Caco-2 (cell line): ENCODE measurements around the gene TTI1. TPM values are rescaled to one million over a fixed set of nuclear protein-coding genes. Genes with fewer than 3 reads are reported as not detected.

Experiments
- BruUV-seq: library from RNA; stranded (reverse); fragments of 400-500 nt; replicated peaks from 2 replicates; lab custom pipeline; 2021; lab: Mats Ljungman, UMichigan
- CTCF ChIA-PET: fragments of 300-600 bp; sonication (Branson Sonifier 250); formaldehyde crosslinking; loops from one replicate; lab custom pipeline; 2022; ENCODE audit warnings: antibody characterized with exemption; lab: Charles Lee
- POLR2A ChIA-PET: fragments of 300-600 bp; sonication (Branson Sonifier 250); formaldehyde crosslinking; loops from one replicate; lab custom pipeline; 2022; ENCODE audit warnings: antibody characterized with exemption; lab: Charles Lee
- DNase-seq, 2 experiments: peaks; one replicate each; pipeline versions ENCODE4 v3.0.0 to v3.0.0-alpha.2; 2020 to 2022
- H3K27me3 ChIP-seq: replicated peaks from 2 replicates; pipeline ENCODE4 v1.6.0; 2011; ENCODE audit warnings: low read length; ENCODE audit not compliant: control insufficient read depth, insufficient read depth
- H3K36me3 ChIP-seq: 2 replicates; pipeline ENCODE4 v1.5.1; 2011; ENCODE audit warnings: low read length; ENCODE audit not compliant: control insufficient read depth, insufficient read depth
- H3K4me1 ChIP-seq: fragments of 250-450 bp; sonication (Bioruptor Pico); 2 replicates; pipeline ENCODE4 v1.5.1; 2020; ENCODE audit warnings: mild to moderate bottlenecking
- H3K4me3 ChIP-seq: 2 replicates; pipeline ENCODE4 v1.5.1; 2011; ENCODE audit warnings: low read depth, mild to moderate bottlenecking, control low read depth, low read length
- H3K9me3 ChIP-seq: fragments of 250-450 bp; sonication (Bioruptor Pico); 2 replicates; pipeline ENCODE4 v1.5.1; 2020; ENCODE audit warnings: mild to moderate bottlenecking, moderate library complexity
- H3K27ac Mint-ChIP-seq: one replicate; pipeline ENCODE4 v1.8.0; 2022; ENCODE audit warnings: mixed read lengths; ENCODE audit not compliant: unreplicated experiment
- H3K27me3 Mint-ChIP-seq: one replicate; pipeline ENCODE4 v1.8.0; 2022; ENCODE audit warnings: mixed read lengths; ENCODE audit not compliant: insufficient read depth, unreplicated experiment
- H3K36me3 Mint-ChIP-seq: one replicate; pipeline ENCODE4 v1.8.0; 2022; ENCODE audit warnings: mild to moderate bottlenecking, mixed read lengths; ENCODE audit not compliant: insufficient read depth, unreplicated experiment
- H3K4me1 Mint-ChIP-seq: one replicate; pipeline ENCODE4 v1.8.0; 2022; ENCODE audit warnings: low read depth, mixed read lengths; ENCODE audit not compliant: unreplicated experiment
- H3K4me3 Mint-ChIP-seq: one replicate; pipeline ENCODE4 v1.8.0; 2022; ENCODE audit warnings: mild to moderate bottlenecking, moderate library complexity, mixed read lengths; ENCODE audit not compliant: unreplicated experiment
- H3K9me3 Mint-ChIP-seq: one replicate; pipeline ENCODE4 v1.8.0; 2022; ENCODE audit warnings: mixed read lengths; ENCODE audit not compliant: unreplicated experiment
- CTCF ChIP-seq, 2 experiments: fragments of 200-600 bp in 1 of 2; IDR thresholded peaks; 1 replicate in 1 of 2; 2 replicates in 1 of 2; pipeline versions ENCODE4 v1.5.1 to v1.8.0; 2011 to 2022; ENCODE audit warnings: antibody characterized with exemption in 1 of 2, control low read depth in 1 of 2, inconsistent platforms in 1 of 2, low read depth in 1 of 2, low read length in 1 of 2, mild to moderate bottlenecking in 1 of 2, moderate library complexity in 1 of 2; ENCODE audit not compliant: insufficient read depth in 1 of 2, severe bottlenecking in 1 of 2, unreplicated experiment in 1 of 2
- intact Hi-C: fragments of 100-400 bp; cut with micrococcal nuclease; formaldehyde crosslinking; loops from one replicate; pipeline ENCODE4 v1.10.0; 2022; ENCODE audit not compliant: unreplicated experiment
- total RNA-seq: library from RNA; stranded (reverse); gene quantifications from 2 replicates; pipeline ENCODE4 v1.2.3, GENCODE V29; 2022

Gene TTI1
- total RNA-seq, 1 experiment from 2014 or later, result 59.2 TPM

- POLR2A ChIA-PET, result interaction anchor here (0.6 kb wide), 1 partner anchor 36 kb away, joined by 4 read pairs; no protein-coding TSS in a partner anchor
- BruUV-seq, result no TSS peak
- Histone ChIP-seq H3K36me3 (peaks cover 5% of the 10 kb centered on the region), H3K9me3 (no peaks in the 10 kb centered on the region), H3K4me1 (no peaks in the 10 kb centered on the region), H3K4me3 (no peak overlapping the region), H3K27me3 (no peaks in the 10 kb centered on the region)
- Mint-ChIP-seq H3K4me1 (no peaks in the 10 kb centered on the region), H3K36me3 (peaks cover 42% of the 10 kb centered on the region), H3K9me3 (no peaks in the 10 kb centered on the region), H3K4me3 (no peak overlapping the region), H3K27me3 (no peaks in the 10 kb centered on the region), H3K27ac (no peak overlapping the region)
- CTCF ChIA-PET, result interaction anchor here (1.4 kb wide), 1 partner anchor 66 kb away, joined by 3 read pairs; no protein-coding TSS in a partner anchor
- no peak for DNase-seq
- TF ChIP-seq CTCF (IDR thresholded peaks at IDR 0.05; ENCODE audit: insufficient read depth in 1 of 2, low read depth in 1 of 2, low read length in 1 of 2, severe bottlenecking in 1 of 2, unreplicated experiment in 1 of 2), result no peak
- intact Hi-C loops, result no loop called here
These were observed 25.7 kb downstream of the TTI1 start for GRCh38 chr20:38007526-38007925.

- H3K36me3 Mint-ChIP-seq, result peaks cover 43% of the 10 kb centered on the region
These were observed 27.4 kb downstream of the TTI1 start for GRCh38 chr20:38005903-38006302.

GRCh38 chr20:38004416-38004815 is 28.8 kb downstream of the TTI1 start:
- no peaks in the 10 kb centered on the region for H3K4me1 ChIP-seq
- intact Hi-C loops, result no loop called here
- no peak overlapping the region for H3K27ac Mint-ChIP-seq
- no peaks in the 10 kb centered on the region for H3K27me3 Mint-ChIP-seq
- TF ChIP-seq CTCF (IDR thresholded peaks at IDR 0.05; ENCODE audit: insufficient read depth in 1 of 2, low read depth in 1 of 2, low read length in 1 of 2, severe bottlenecking in 1 of 2, unreplicated experiment in 1 of 2), result no peak
- peaks cover 52% of the 10 kb centered on the region for H3K36me3 Mint-ChIP-seq
- H3K9me3 Mint-ChIP-seq, result no peaks in the 10 kb centered on the region
- CTCF ChIA-PET, result interaction anchor here (1.0 to 1.1 kb wide), 2 partner anchors 10 to 12 kb away, joined by 4 to 6 read pairs; no protein-coding TSS in a partner anchor
- no peak overlapping the region for H3K4me3 Mint-ChIP-seq
- no peaks in the 10 kb centered on the region for H3K27me3 ChIP-seq
- no peak overlapping the region for H3K4me3 ChIP-seq
- POLR2A ChIA-PET, result no interaction called here
- H3K4me1 Mint-ChIP-seq, result no peaks in the 10 kb centered on the region
- H3K36me3 ChIP-seq, result peaks cover 10% of the 10 kb centered on the region; the same call in 1 of the 2 replicates
- BruUV-seq, result no TSS peak
- no peak for DNase-seq
- no peaks in the 10 kb centered on the region for H3K9me3 ChIP-seq

More at GRCh38 chr20:38005903-38006302, 27.4 kb downstream of the TTI1 start:
- Histone ChIP-seq H3K27me3 (no peaks in the 10 kb centered on the region), H3K4me3 (no peak overlapping the region), H3K36me3 (peaks cover 6% of the 10 kb centered on the region; the same call in 1 of the 2 replicates), H3K4me1 (no peaks in the 10 kb centered on the region), H3K9me3 (no peaks in the 10 kb centered on the region)
- no peak for TF ChIP-seq CTCF (IDR thresholded peaks at IDR 0.05; ENCODE audit: insufficient read depth in 1 of 2, low read depth in 1 of 2, low read length in 1 of 2, severe bottlenecking in 1 of 2, unreplicated experiment in 1 of 2)
- intact Hi-C loops, result no loop called here
- CTCF ChIA-PET, result interaction anchor here (0.9 kb wide), 1 partner anchor 15 kb away, joined by 3 read pairs; no protein-coding TSS in a partner anchor
- no peak for DNase-seq
- Mint-ChIP-seq H3K27me3 (no peaks in the 10 kb centered on the region), H3K4me1 (no peaks in the 10 kb centered on the region), H3K27ac (no peak overlapping the region), H3K9me3 (no peaks in the 10 kb centered on the region), H3K4me3 (no peak overlapping the region)
- BruUV-seq, result no TSS peak
- POLR2A ChIA-PET, result no interaction called here
